ENCODE results near the gene TYK2. TPM values are rescaled to one million over a fixed set of nuclear protein-coding genes. Genes with fewer than 3 reads are reported as not detected.

TYK2 gene
- total and polyA plus RNA-seq, 9 of the 15 experiments (the other 6 are each of a cell fraction or from before 2014, with no cell fraction given) = 15.0 to 182 (median 85.9) TPM

- H3K36me3 ChIP-seq (ENCODE audit: control insufficient read depth, insufficient read depth, low read length) = peaks cover 96% of the 10 kb centered on the region; the same call in 2 of the 3 replicates
- BruUV-seq (replicated peaks) = no TSS peak
- H3K9ac ChIP-seq (ENCODE audit: insufficient read depth in 1 of 2, low read depth in 2 of 2, low read length in 2 of 2) = peak overlapping the region in 1 of 2 experiments; percentile 13; a peak in 1 of 4 replicates
- FAIRE-seq (no peak), ATAC-seq (no peak), DNase-seq (ENCODE audit: extremely low read depth in 1 of 4, low spot score in 3 of 4) (no peak)
- H3K4me3 ChIP-seq = no peak overlapping the region
- H4K20me1 ChIP-seq (replicated peaks; ENCODE audit: control insufficient read depth, insufficient read depth, low read length) = 0 out of 2 replicates have a peak, but pooled peaks cover 8% of the 10 kb centered on the region
- intact Hi-C loops (cut with micrococcal nuclease) = no loop called here
- no peaks in the 10 kb centered on the region for H3K9me3 ChIP-seq (replicated peaks; ENCODE audit: control insufficient read depth, insufficient read depth, low read depth, low read length)
- ChIA-PET POLR2A (interaction anchor here (0.7 to 2.0 kb wide), 5 partner anchors 11 to 31 kb away, joined by 3 to 9 read pairs (median 3); partner anchors contain the start of gene RAVER1), CTCF (ENCODE audit: low intra/inter-chr PET ratio) (no interaction called here)
- H3K79me2 ChIP-seq (ENCODE audit: control insufficient read depth, insufficient read depth, low read length) = peaks cover 2% of the 10 kb centered on the region; the same call in 2 of the 3 replicates
- H3K27ac ChIP-seq (ENCODE audit: extremely low read depth, low read depth, low read length) = no peak overlapping the region
- in situ Hi-C loops (cut with MboI) = no loop called here
- 97% methylated on average over 11 of the region's 32 CpGs for WGBS (ENCODE audit: insufficient coverage, low coverage, missing lambda C conversion rate)
- H3K4me1 ChIP-seq (replicated peaks in 1 of 2; ENCODE audit: control insufficient read depth in 2 of 2, insufficient read depth in 2 of 2, low read length in 2 of 2) = peaks cover 11 to 57% of the 10 kb centered on the region in 2 experiments
- TF ChIP-seq RBFOX2 (IDR thresholded peaks at IDR 0.05; ENCODE audit: low read depth, low read length) = peak; percentile 50
- TF ChIP-seq POLR2G (IDR thresholded peaks at IDR 0.05; ENCODE audit: low read depth, low read length) = peak; percentile 66
- TF ChIP-seq MEF2A (IDR thresholded peaks at IDR 0.05; ENCODE audit: control insufficient read depth, low read depth, low read length) = no peak
- no peak overlapping the region for H2AFZ ChIP-seq (ENCODE audit: low read depth, low read length)
- no peaks in the 10 kb centered on the region for H3K27me3 ChIP-seq (ENCODE audit: control insufficient read depth in 2 of 2, insufficient read depth in 2 of 2, low read length in 2 of 2)
- H3K4me2 ChIP-seq (ENCODE audit: insufficient read depth, low read length) = no peak overlapping the region
- H3K9me1 ChIP-seq (ENCODE audit: control insufficient read depth, insufficient read depth, low read length) = no peaks in the 10 kb centered on the region
Measured at GRCh38 chr19:10320602-10321416, 59.6 kb downstream of the TYK2 start.

Data from K562 (cell line).